HEK293T (cell line): ENCODE data around the gene MRPL14.
"Not testable (repeated sequence)": the region's sequence is repeated elsewhere in the genome, so short reads cannot be mapped to it uniquely, and the experiment has no call there.

Source experiments
- CTCF ChIA-PET: fragments of 350-600 bp; formaldehyde crosslinking; extraction: SDS; loops from one replicate; lab custom pipeline; 2021; ENCODE audit warnings: antibody characterized with exemption, inconsistent platforms; lab: Yijun Ruan, JAX
- POLR2A ChIA-PET: fragments of 350-600 bp; formaldehyde crosslinking; extraction: SDS; loops from one replicate; lab custom pipeline; 2020; ENCODE audit warnings: antibody characterized with exemption, inconsistent platforms; lab: Yijun Ruan, JAX
- DNase-seq: peaks from one replicate; pipeline ENCODE4 v3.0.0; 2012; ENCODE audit warnings: mixed read lengths; ENCODE audit errors: extremely low spot score
- ARNT ChIP-seq: fragments of 450-650 bp; IDR thresholded peaks from 2 replicates; pipeline ENCODE4 v1.6.1; 2017; ENCODE audit warnings: mild to moderate bottlenecking
- BHLHE40 ChIP-seq: fragments of 450-650 bp; IDR thresholded peaks from 2 replicates; pipeline ENCODE4 v1.6.1; 2016; ENCODE audit warnings: mild to moderate bottlenecking, moderate library complexity, borderline replicate concordance
- CTBP1 ChIP-seq: fragments of 450-650 bp; IDR thresholded peaks from 2 replicates; pipeline ENCODE4 v1.6.1; 2016; ENCODE audit warnings: borderline replicate concordance
- ELF4 ChIP-seq: fragments of 450-650 bp; IDR thresholded peaks from 2 replicates; pipeline ENCODE4 v1.6.1; 2017; ENCODE audit warnings: antibody characterized with exemption
- FOXA1 ChIP-seq: fragments of 450-650 bp; IDR thresholded peaks from 2 replicates; pipeline ENCODE4 v1.6.1; 2016; ENCODE audit warnings: mild to moderate bottlenecking
- FOXK2 ChIP-seq: fragments of 450-650 bp; IDR thresholded peaks from 2 replicates; pipeline ENCODE4 v1.6.1; 2016; ENCODE audit warnings: mild to moderate bottlenecking
- FOXM1 ChIP-seq: fragments of 450-650 bp; IDR thresholded peaks from 2 replicates; pipeline ENCODE4 v1.6.1; 2017; ENCODE audit warnings: mild to moderate bottlenecking, borderline replicate concordance
- HDGF ChIP-seq: fragments of 450-650 bp; IDR thresholded peaks from 2 replicates; pipeline ENCODE4 v1.6.1; 2017; ENCODE audit warnings: antibody characterized with exemption, borderline replicate concordance
- L3MBTL2 ChIP-seq: fragments of 450-650 bp; conservative IDR thresholded peaks from 2 replicates; pipeline ENCODE4 v1.6.1; 2016; ENCODE audit warnings: mild to moderate bottlenecking
- LEF1 ChIP-seq: fragments of 450-650 bp; IDR thresholded peaks from 2 replicates; pipeline ENCODE4 v1.6.1; 2017; ENCODE audit warnings: mild to moderate bottlenecking, borderline replicate concordance
- SP1 ChIP-seq: fragments of 450-650 bp; IDR thresholded peaks from 2 replicates; pipeline ENCODE4 v1.6.1; 2017
- SUZ12 ChIP-seq: fragments of 450-650 bp; IDR thresholded peaks from 2 replicates; pipeline ENCODE4 v1.6.1; 2016; ENCODE audit warnings: mild to moderate bottlenecking
- TARDBP ChIP-seq: fragments of 450-650 bp; IDR thresholded peaks from 2 replicates; pipeline ENCODE4 v1.6.1; 2016
- ZNF384 ChIP-seq: fragments of 450-650 bp; IDR thresholded peaks from 2 replicates; pipeline ENCODE4 v1.6.1; 2016
- TF ChIP-seq, protein P1 (sequence below): fragments of 450-650 bp; IDR thresholded peaks from 2 replicates; pipeline ENCODE4 v1.6.1; 2016

Gene MRPL14

DNA sequence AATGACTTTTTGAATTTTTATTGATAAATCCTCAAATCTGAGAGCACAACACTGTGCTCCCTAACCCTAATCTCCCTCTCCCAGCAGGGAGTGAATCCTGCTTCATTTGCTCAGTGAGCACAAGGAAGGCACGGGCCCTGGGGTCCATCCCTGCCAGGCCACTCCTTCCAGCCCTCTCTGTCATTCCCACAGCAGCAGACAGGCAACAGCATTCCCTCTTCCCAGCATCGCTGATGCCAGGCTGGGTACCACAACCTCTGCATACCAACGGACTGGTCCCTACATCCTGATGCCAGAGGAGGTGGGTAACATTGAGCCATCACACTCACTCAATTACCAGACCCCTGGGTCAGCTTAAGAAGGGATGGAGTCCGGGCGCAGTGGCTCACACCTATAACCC is 34.2 kb downstream of the MRPL14 start:
- POLR2A ChIA-PET: no interaction called here
- CTCF ChIA-PET: no interaction called here
- TF ChIP-seq FOXK2 (no peak), ELF4 (no peak), LEF1 (no peak), FOXA1 (no peak), L3MBTL2 (no peak), ZNF384 (no peak), CTBP1 (no peak), FOXM1 (no peak), ARNT (no peak), SP1 (no peak), SUZ12 (no peak), BHLHE40 (no peak)
- TF ChIP-seq, protein P1, sequence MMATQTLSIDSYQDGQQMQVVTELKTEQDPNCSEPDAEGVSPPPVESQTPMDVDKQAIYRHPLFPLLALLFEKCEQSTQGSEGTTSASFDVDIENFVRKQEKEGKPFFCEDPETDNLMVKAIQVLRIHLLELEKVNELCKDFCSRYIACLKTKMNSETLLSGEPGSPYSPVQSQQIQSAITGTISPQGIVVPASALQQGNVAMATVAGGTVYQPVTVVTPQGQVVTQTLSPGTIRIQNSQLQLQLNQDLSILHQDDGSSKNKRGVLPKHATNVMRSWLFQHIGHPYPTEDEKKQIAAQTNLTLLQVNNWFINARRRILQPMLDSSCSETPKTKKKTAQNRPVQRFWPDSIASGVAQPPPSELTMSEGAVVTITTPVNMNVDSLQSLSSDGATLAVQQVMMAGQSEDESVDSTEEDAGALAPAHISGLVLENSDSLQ: no peak
- no peak for DNase-seq

DNA sequence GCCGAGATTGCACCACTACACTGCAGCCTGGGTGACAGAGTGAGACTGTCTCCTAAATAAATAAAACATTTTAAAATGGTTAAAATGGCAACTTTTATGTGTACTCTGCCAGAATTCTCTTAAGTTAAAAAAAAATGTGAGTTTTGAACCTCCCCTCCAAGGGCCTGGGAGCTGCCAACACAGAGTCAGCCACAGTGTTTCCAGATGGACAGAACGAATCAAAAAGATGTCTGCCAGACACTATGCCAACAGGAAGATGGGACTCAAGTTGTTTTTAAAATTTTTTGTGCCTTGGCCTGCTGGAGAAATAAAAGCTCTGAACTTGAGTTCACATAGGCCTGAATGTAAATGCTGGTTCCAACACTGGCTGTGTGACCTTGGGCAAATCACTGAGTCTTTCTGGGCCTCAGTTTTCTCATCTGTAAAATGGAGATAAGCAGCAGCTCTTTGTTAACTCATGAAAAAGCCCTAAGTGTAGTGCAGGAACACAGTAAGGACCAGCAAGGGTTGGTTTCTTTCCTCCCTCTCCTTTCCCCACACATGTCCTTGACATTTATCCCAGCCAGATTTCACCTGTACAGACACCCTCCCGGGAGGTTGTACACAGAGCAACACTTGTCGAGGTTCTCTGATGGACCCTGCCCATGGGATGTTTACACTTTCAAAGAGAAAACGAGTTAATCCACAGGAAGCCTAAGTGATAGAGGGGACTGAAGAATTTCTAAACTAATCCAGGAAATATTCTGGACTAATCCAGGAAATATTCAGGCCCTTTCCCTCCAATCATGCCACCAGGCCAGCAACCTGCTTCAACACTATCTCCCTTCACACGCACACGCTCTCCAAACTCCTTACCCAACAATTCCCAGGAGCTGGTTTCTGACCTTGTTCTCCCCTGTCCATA is 35.0 kb downstream of the MRPL14 start:
- ChIA-PET POLR2A (no interaction called here), CTCF (no interaction called here)
- TF ChIP-seq ELF4 (no peak), FOXA1 (no peak)
- no peak for DNase-seq

DNA sequence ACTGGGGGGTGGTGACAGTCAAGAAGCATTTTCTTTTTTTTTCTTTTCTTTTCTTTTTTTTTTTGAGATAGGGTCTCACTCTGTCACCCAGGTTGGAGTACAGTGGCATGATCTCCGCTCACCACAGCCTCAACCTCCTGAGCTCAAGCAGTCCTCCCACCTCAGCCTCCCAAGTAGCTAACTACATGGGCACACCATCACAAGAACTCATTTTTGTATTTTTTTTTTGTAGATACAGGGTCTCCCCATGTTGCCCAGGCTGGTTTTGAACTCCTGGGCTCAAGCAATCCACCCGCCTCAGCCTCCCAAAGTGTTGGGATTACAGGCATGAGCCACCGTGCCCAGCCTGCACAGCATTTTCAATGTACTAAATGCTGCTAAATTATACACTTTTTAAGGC is 35.9 kb downstream of the MRPL14 start:
- POLR2A ChIA-PET, DNase-seq: not testable (repeated sequence)
- CTCF ChIA-PET: interaction anchor here (0.6 kb wide), 1 partner anchor 377 kb away, joined by 3 read pairs; no protein-coding TSS in a partner anchor

DNA sequence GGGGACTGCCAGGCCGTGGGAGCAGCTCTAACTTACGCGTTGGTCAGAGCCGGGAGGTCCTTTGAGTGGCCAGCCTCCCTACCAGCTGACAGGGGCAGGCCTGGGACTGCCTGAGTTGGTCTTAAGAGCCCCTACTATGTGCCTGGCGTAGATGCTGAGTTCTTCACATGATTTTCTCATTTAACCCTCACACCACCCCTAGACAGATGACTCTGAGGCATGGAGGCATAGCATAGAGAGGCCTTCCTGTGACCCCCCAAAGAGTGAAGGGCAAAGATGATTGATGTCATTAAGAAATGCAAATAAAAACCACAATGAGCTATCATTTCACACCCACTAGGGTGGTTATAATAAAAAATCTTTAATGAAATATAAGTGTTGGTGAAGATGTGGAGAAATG is 36.8 kb downstream of the MRPL14 start:
- no peak for DNase-seq
- TF ChIP-seq ELF4 (no peak), CTBP1 (no peak), SP1 (no peak), SUZ12 (no peak), BHLHE40 (no peak)
- CTCF ChIA-PET: no interaction called here
- POLR2A ChIA-PET: interaction anchor here (1.0 kb wide), 1 partner anchor 156 kb away, joined by 3 read pairs; the partner anchor contains the start of gene HSP90AB1

DNA sequence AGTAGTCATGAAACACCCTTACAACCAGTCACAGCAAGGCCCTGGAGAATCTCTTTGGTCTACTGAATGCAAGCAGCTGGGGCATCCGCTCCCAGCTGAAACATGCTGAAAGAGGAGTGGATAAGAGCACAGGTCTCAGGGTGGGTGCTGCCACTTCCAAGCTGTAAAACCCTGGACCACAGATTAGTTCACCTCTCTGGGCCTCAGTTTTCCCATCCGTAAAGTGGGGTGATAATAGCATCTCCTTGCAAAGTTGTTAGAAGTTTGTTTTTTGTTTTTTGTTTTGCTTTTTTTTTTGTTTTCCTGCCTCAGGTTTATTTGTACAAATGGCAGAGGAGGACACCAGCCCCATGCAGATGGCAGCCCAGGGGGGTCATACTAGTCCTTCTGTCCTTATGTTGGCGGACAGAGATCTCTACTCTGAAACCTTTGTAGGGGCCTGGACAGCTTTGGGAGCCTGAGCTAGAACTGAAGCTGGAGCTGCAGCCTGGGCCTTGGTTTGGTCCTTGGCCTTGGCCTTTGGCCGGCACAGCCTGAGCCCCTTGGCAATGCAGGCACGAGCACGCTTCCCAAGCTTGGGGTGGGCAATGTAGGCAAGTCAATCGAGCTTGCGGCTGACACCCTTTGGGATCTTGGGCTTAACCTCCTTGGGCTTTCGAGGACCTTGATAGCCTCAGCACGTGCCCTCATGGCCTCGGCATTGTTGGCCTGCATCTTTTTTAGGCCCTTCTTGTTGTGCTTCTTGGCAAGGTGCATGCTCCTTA is 38.2 kb downstream of the MRPL14 start:
- DNase-seq: no peak
- POLR2A ChIA-PET: no interaction called here
- no peak for TF ChIP-seq FOXK2
- TF ChIP-seq CTBP1: no peak
- TF ChIP-seq SUZ12: no peak
- CTCF ChIA-PET: interaction anchor here (0.6 kb wide), 1 partner anchor 15 kb away, joined by 3 read pairs; no protein-coding TSS in a partner anchor

DNA sequence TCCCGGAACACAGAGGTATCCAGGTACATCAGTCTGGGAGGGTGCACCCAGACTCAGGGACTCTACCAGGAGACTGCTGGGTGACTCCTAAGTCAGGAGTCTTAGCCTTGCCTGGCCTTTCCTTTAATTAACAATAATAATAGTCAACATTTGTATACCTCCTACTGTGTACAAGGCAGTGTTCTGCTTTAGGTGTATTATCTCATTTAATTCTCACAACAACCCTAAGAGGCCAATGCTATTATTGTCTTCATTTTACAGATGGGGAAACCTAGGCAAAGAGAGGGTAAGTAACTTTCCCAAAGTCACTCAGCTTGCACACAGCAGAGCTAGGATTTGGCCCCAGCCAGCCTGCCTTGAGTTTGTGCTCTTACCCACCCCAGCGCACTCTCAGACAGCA is 39.6 kb downstream of the MRPL14 start:
- ChIA-PET CTCF (no interaction called here), POLR2A (no interaction called here)
- no peak for TF ChIP-seq TARDBP
- no peak for TF ChIP-seq SUZ12
- TF ChIP-seq LEF1: no peak
- no peak for TF ChIP-seq HDGF
- TF ChIP-seq BHLHE40: no peak
- TF ChIP-seq FOXA1: no peak

DNA sequence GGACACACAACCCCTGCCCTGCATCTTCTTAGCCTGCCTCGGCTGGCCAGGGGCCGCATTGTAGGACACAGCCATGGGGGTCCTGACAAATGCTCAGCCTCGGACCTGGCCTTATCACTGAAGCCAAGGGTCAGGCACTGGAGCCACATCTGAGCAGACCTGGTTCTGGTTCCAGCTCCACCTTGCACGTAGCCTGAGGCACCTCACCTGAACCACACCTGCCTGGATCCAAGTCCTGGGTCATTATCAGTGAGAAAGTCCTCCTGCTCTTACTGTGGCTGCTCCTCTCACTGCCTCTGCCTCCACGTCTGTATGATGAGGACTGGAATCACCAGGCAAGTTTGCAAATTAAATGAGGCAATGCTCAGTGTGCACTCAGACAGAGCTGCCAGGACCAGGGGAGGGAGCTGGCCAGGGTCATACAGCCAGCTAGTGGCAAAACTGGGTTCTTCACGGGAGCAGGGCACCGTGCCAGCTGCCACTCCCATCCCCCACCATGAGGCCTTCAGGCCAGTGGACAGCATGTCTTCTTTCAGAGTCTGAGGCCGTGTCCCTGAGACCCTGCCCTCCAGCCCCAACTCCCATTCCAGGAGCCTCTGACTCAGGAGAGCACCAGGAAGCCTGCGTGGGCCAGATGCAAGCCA is 40.2 kb downstream of the MRPL14 start:
- DNase-seq: no peak
- POLR2A ChIA-PET: no interaction called here
- TF ChIP-seq FOXM1: no peak
- TF ChIP-seq FOXA1: no peak
- no peak for TF ChIP-seq L3MBTL2
- TF ChIP-seq, protein P1: no peak
- TF ChIP-seq ARNT: no peak
- TF ChIP-seq ZNF384: no peak
- TF ChIP-seq LEF1: no peak
- TF ChIP-seq CTBP1: no peak
- TF ChIP-seq BHLHE40: no peak
- TF ChIP-seq HDGF: no peak
- CTCF ChIA-PET: interaction anchor here (1.1 kb wide), 1 partner anchor 317 kb away, joined by 4 read pairs; the partner anchor contains the start of gene VEGFA

More for the DNA sequence above, 39.6 kb downstream of the MRPL14 start:
- no peak for DNase-seq
